ENCODE data around the gene GALNTL6. TPM values are rescaled to one million over a fixed set of nuclear protein-coding genes. Genes with fewer than 3 reads are reported as not detected.
"Not testable (repeated sequence)": the region's sequence is repeated elsewhere in the genome, so short reads cannot be mapped to it uniquely, and the experiment has no call there.

The GALNTL6 gene
- total RNA-seq, 1 donor from 2014 or later: 0.13 TPM

- TF ChIP-seq CTCF (IDR thresholded peaks at IDR 0.05; ENCODE audit: insufficient read depth, low read length, poor library complexity, severe bottlenecking): peak; percentile 24
- H3K4me3 ChIP-seq (ENCODE audit: low read depth, low read length): no peak overlapping the region
- H3K27me3 ChIP-seq (ENCODE audit: control insufficient read depth, insufficient read depth, low read length): no peaks in the 10 kb centered on the region
- H3K36me3 ChIP-seq (ENCODE audit: control insufficient read depth, insufficient read depth, low read length): no peaks in the 10 kb centered on the region
- no peak for DNase-seq (ENCODE audit: low read depth)
Measured at GRCh38 chr4:173014113-173014558, 1200.9 kb downstream of the GALNTL6 start.

GRCh38 chr4:173014836-173015235, 1201.6 kb downstream of the GALNTL6 start:
- H3K27me3 ChIP-seq (ENCODE audit: control insufficient read depth, insufficient read depth, low read length): no peaks in the 10 kb centered on the region
- H3K4me3 ChIP-seq (ENCODE audit: low read depth, low read length): no peak overlapping the region
- DNase-seq (ENCODE audit: low read depth): no peak
- H3K36me3 ChIP-seq (ENCODE audit: control insufficient read depth, insufficient read depth, low read length): no peaks in the 10 kb centered on the region
- TF ChIP-seq CTCF (IDR thresholded peaks at IDR 0.05; ENCODE audit: insufficient read depth, low read length, poor library complexity, severe bottlenecking): no peak

GRCh38 chr4:173017802-173018201, 1204.6 kb downstream of the GALNTL6 start:
- no peak for DNase-seq (ENCODE audit: low read depth)
- Histone ChIP-seq H3K27me3 (ENCODE audit: control insufficient read depth, insufficient read depth, low read length) (no peaks in the 10 kb centered on the region), H3K36me3 (ENCODE audit: control insufficient read depth, insufficient read depth, low read length) (no peaks in the 10 kb centered on the region), H3K4me3 (ENCODE audit: low read depth, low read length) (no peak overlapping the region)
- TF ChIP-seq CTCF (IDR thresholded peaks at IDR 0.05; ENCODE audit: insufficient read depth, low read length, poor library complexity, severe bottlenecking): no peak

GRCh38 chr4:173018446-173018845, 1205.2 kb downstream of the GALNTL6 start:
- DNase-seq (ENCODE audit: low read depth): no peak
- no peak overlapping the region for H3K4me3 ChIP-seq (ENCODE audit: low read depth, low read length)
- no peaks in the 10 kb centered on the region for H3K36me3 ChIP-seq (ENCODE audit: control insufficient read depth, insufficient read depth, low read length)
- H3K27me3 ChIP-seq (ENCODE audit: control insufficient read depth, insufficient read depth, low read length): no peaks in the 10 kb centered on the region
- TF ChIP-seq CTCF (IDR thresholded peaks at IDR 0.05; ENCODE audit: insufficient read depth, low read length, poor library complexity, severe bottlenecking): no peak

- TF ChIP-seq CTCF (IDR thresholded peaks at IDR 0.05; ENCODE audit: insufficient read depth, low read length, poor library complexity, severe bottlenecking): no peak
- H3K36me3 ChIP-seq (ENCODE audit: control insufficient read depth, insufficient read depth, low read length): no peaks in the 10 kb centered on the region
Measured at GRCh38 chr4:173019664-173020063, 1206.5 kb downstream of the GALNTL6 start.

GRCh38 chr4:173021746-173022573, 1208.8 kb downstream of the GALNTL6 start:
- H3K36me3 ChIP-seq (ENCODE audit: control insufficient read depth, insufficient read depth, low read length); H3K4me3 ChIP-seq (ENCODE audit: low read depth, low read length); DNase-seq (ENCODE audit: low read depth); H3K27me3 ChIP-seq (ENCODE audit: control insufficient read depth, insufficient read depth, low read length): not testable (repeated sequence)

More at GRCh38 chr4:173019664-173020063, 1206.5 kb downstream of the GALNTL6 start:
- Histone ChIP-seq H3K27me3 (ENCODE audit: control insufficient read depth, insufficient read depth, low read length) (no peaks in the 10 kb centered on the region), H3K4me3 (ENCODE audit: low read depth, low read length) (no peak overlapping the region)
- no peak for DNase-seq (ENCODE audit: low read depth)

Data from kidney epithelial cell (primary cell).